Muscle layer of colon (tissue), 2 donors: ENCODE data around the gene CRYBB1.
"Not testable (repeated sequence)": the region's sequence is repeated elsewhere in the genome, so short reads cannot be mapped to it uniquely, and the experiment has no call there.

ENCODE experiments used
- H3K27ac ChIP-seq: one replicate; pipeline ENCODE4 v1.7.0; 2013; ENCODE audit warnings: low read depth, mild to moderate bottlenecking, low read length, moderate library complexity
- H3K27me3 ChIP-seq, 2 donors: one replicate each; pipeline ENCODE4 v1.7.0; 2013; ENCODE audit warnings: low read length in 2 of 2, mild to moderate bottlenecking in 2 of 2; ENCODE audit not compliant: insufficient read depth in 2 of 2, control insufficient read depth in 1 of 2
- H3K36me3 ChIP-seq: one replicate; pipeline ENCODE4 v1.7.0; 2013; ENCODE audit warnings: mild to moderate bottlenecking, low read length; ENCODE audit not compliant: insufficient read depth
- H3K4me1 ChIP-seq: one replicate; pipeline ENCODE4 v1.7.0; 2013; ENCODE audit warnings: mild to moderate bottlenecking, low read length; ENCODE audit not compliant: insufficient read depth
- H3K4me3 ChIP-seq, 2 donors: one replicate each; pipeline ENCODE4 v1.7.0; 2013; ENCODE audit warnings: low read length in 2 of 2, low read depth in 1 of 2, mild to moderate bottlenecking in 1 of 2, moderate library complexity in 1 of 2
- H3K9ac ChIP-seq: one replicate; pipeline ENCODE4 v1.7.0; 2013; ENCODE audit warnings: low read length
- H3K9me3 ChIP-seq: one replicate; pipeline ENCODE4 v1.7.0; 2013; ENCODE audit warnings: mild to moderate bottlenecking, low read length
- donor health status: abdominal sarcoma.
- donor health status: Adenocarcinoma of cecum.

Gene CRYBB1

GRCh38 chr22:26615149-26615548 is 2.7 kb downstream of the CRYBB1 start:
- H3K27ac ChIP-seq, result no peak overlapping the region

GRCh38 chr22:26614322-26614721 is 3.5 kb downstream of the CRYBB1 start:
- H3K36me3 ChIP-seq, result no peaks in the 10 kb centered on the region
- H3K4me3 ChIP-seq, result no peak overlapping the region
- no peaks in the 10 kb centered on the region for H3K4me1 ChIP-seq
- H3K27me3 ChIP-seq, result peaks cover 4 to 12% of the 10 kb centered on the region in 2 donors
- H3K9me3 ChIP-seq, result no peaks in the 10 kb centered on the region
- no peak overlapping the region for H3K9ac ChIP-seq
- H3K27ac ChIP-seq, result no peak overlapping the region

More at GRCh38 chr22:26615149-26615548, 2.7 kb downstream of the CRYBB1 start:
- no peaks in the 10 kb centered on the region for H3K9me3 ChIP-seq
- no peaks in the 10 kb centered on the region for H3K4me1 ChIP-seq
- no peak overlapping the region for H3K9ac ChIP-seq
- H3K36me3 ChIP-seq, result no peaks in the 10 kb centered on the region
- no peak overlapping the region for H3K4me3 ChIP-seq
- peaks cover 4 to 15% of the 10 kb centered on the region in 2 donors for H3K27me3 ChIP-seq

- H3K4me3 ChIP-seq, H3K9ac ChIP-seq, H3K9me3 ChIP-seq, H3K27ac ChIP-seq, H3K4me1 ChIP-seq, H3K36me3 ChIP-seq: not testable (repeated sequence)
- H3K27me3 ChIP-seq, result peaks cover 4 to 10% of the 10 kb centered on the region in 2 donors
These were observed 4.1 kb downstream of the CRYBB1 start for GRCh38 chr22:26613753-26614152.

GRCh38 chr22:26612652-26613051 is 5.2 kb downstream of the CRYBB1 start:
- Histone ChIP-seq H3K9me3 (no peaks in the 10 kb centered on the region), H3K4me1 (no peaks in the 10 kb centered on the region), H3K27me3 (peaks cover 4 to 10% of the 10 kb centered on the region in 2 donors), H3K36me3 (no peaks in the 10 kb centered on the region), H3K27ac (no peak overlapping the region), H3K9ac (no peak overlapping the region), H3K4me3 (no peak overlapping the region)

GRCh38 chr22:26610996-26611395 is 6.8 kb downstream of the CRYBB1 start:
- Histone ChIP-seq H3K4me3 (no peak overlapping the region), H3K9ac (no peak overlapping the region), H3K36me3 (no peaks in the 10 kb centered on the region), H3K27me3 (peaks cover 4 to 10% of the 10 kb centered on the region in 2 donors), H3K9me3 (no peaks in the 10 kb centered on the region), H3K27ac (no peak overlapping the region), H3K4me1 (no peaks in the 10 kb centered on the region)

GRCh38 chr22:26610072-26610958 is 7.5 kb downstream of the CRYBB1 start:
- Histone ChIP-seq H3K9me3 (no peaks in the 10 kb centered on the region), H3K9ac (no peak overlapping the region)

GRCh38 chr22:26609287-26609686 is 8.5 kb downstream of the CRYBB1 start:
- Histone ChIP-seq H3K27me3 (peaks cover 4 to 5% of the 10 kb centered on the region in 2 donors), H3K9ac (no peak overlapping the region), H3K4me1 (no peaks in the 10 kb centered on the region), H3K9me3 (no peaks in the 10 kb centered on the region), H3K36me3 (no peaks in the 10 kb centered on the region), H3K4me3 (no peak overlapping the region), H3K27ac (no peak overlapping the region)

More at GRCh38 chr22:26610072-26610958, 7.5 kb downstream of the CRYBB1 start:
- H3K27ac ChIP-seq, result no peak overlapping the region
- H3K4me1 ChIP-seq, result no peaks in the 10 kb centered on the region
- no peaks in the 10 kb centered on the region for H3K36me3 ChIP-seq
- H3K4me3 ChIP-seq, result no peak overlapping the region
- peaks cover 4 to 10% of the 10 kb centered on the region in 2 donors for H3K27me3 ChIP-seq

GRCh38 chr22:26608129-26608528 is 9.7 kb downstream of the CRYBB1 start:
- Histone ChIP-seq H3K36me3 (no peaks in the 10 kb centered on the region), H3K9ac (no peak overlapping the region), H3K4me3 (no peak overlapping the region), H3K27ac (no peak overlapping the region), H3K4me1 (no peaks in the 10 kb centered on the region), H3K9me3 (no peaks in the 10 kb centered on the region), H3K27me3 (peaks cover 4 to 5% of the 10 kb centered on the region in 2 donors)

- Histone ChIP-seq H3K9ac (no peak overlapping the region), H3K4me1 (no peaks in the 10 kb centered on the region), H3K36me3 (no peaks in the 10 kb centered on the region), H3K27ac (no peak overlapping the region), H3K9me3 (no peaks in the 10 kb centered on the region), H3K4me3 (no peak overlapping the region), H3K27me3 (no peaks in the 10 kb centered on the region)
These were observed 11.2 kb downstream of the CRYBB1 start for GRCh38 chr22:26606611-26607010.

GRCh38 chr22:26604368-26604767 is 13.5 kb downstream of the CRYBB1 start:
- H3K36me3 ChIP-seq, result no peaks in the 10 kb centered on the region
- no peaks in the 10 kb centered on the region for H3K9me3 ChIP-seq
- no peak overlapping the region for H3K9ac ChIP-seq
- H3K27me3 ChIP-seq, result no peaks in the 10 kb centered on the region
- H3K27ac ChIP-seq, result no peak overlapping the region
- no peak overlapping the region for H3K4me3 ChIP-seq
- H3K4me1 ChIP-seq, result no peaks in the 10 kb centered on the region

- Histone ChIP-seq H3K27ac (no peak overlapping the region), H3K27me3 (no peaks in the 10 kb centered on the region), H3K36me3 (no peaks in the 10 kb centered on the region), H3K9me3 (no peaks in the 10 kb centered on the region), H3K9ac (no peak overlapping the region), H3K4me3 (no peak overlapping the region), H3K4me1 (no peaks in the 10 kb centered on the region)
These were observed 15.7 kb downstream of the CRYBB1 start for GRCh38 chr22:26602127-26602526.

- Histone ChIP-seq H3K4me1 (no peaks in the 10 kb centered on the region), H3K27me3 (no peaks in the 10 kb centered on the region), H3K36me3 (no peaks in the 10 kb centered on the region), H3K9ac (no peak overlapping the region), H3K9me3 (no peaks in the 10 kb centered on the region), H3K27ac (no peak overlapping the region), H3K4me3 (no peak overlapping the region)
These were observed 16.1 kb downstream of the CRYBB1 start for GRCh38 chr22:26601726-26602125.
